Activated naive CD4-positive, alpha-beta T cell treated with anti-CD3 and anti-CD28 coated beads, Interleukin-2, amount 10 ng/mL, durations not matched to agents 7 days and 5 days (primary cell): ENCODE results near the gene CRYBB1.

Experiments
- CTCF ChIA-PET: fragments of 350-600 bp; sonication (Branson Sonifier 250); formaldehyde crosslinking; loops from one replicate; lab custom pipeline; 2021; ENCODE audit warnings: antibody characterized with exemption; lab: Charles Lee
- DNase-seq: peaks from one replicate; pipeline ENCODE4 v3.0.0-alpha.2; 2020
- H3K27ac Mint-ChIP-seq: one replicate; pipeline ENCODE4 v1.8.0; 2021; ENCODE audit warnings: mild to moderate bottlenecking, moderate library complexity, mixed read lengths
- H3K27me3 Mint-ChIP-seq: one replicate; pipeline ENCODE4 v1.8.0; 2021; ENCODE audit warnings: mild to moderate bottlenecking, mixed read lengths
- H3K36me3 Mint-ChIP-seq: one replicate; pipeline ENCODE4 v1.8.0; 2021; ENCODE audit warnings: mixed read lengths
- H3K4me1 Mint-ChIP-seq: one replicate; pipeline ENCODE4 v1.8.0; 2021; ENCODE audit warnings: mixed read lengths
- H3K4me3 Mint-ChIP-seq: one replicate; pipeline ENCODE4 v1.8.0; 2021; ENCODE audit warnings: mild to moderate bottlenecking, moderate library complexity, mixed read lengths
- H3K9me3 Mint-ChIP-seq: one replicate; pipeline ENCODE4 v1.8.0; 2021; ENCODE audit warnings: mixed read lengths

CRYBB1 gene

DNA sequence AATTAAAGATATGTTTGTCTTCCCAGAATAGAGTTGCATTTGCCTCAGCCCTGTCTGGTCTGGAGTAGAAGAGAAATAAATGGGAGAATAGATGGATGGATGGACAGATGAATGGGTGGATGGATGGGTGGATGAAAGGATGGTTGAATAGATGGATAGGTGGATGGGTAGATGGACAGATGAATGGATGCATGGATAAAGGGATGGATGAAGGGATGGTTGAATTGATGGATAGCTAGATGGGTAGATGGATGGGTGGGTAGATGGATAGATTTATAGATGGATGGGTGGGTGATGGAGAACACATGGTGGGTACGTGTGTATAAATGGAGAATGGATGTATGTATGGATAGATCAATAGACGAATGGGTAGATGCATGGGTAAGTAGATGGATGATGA lies 8.5 kb downstream of the CRYBB1 start:
- DNase-seq: no peak
- no peak overlapping the region for H3K4me3 Mint-ChIP-seq
- no peaks in the 10 kb centered on the region for H3K9me3 Mint-ChIP-seq
- H3K27ac Mint-ChIP-seq: no peak overlapping the region
- H3K4me1 Mint-ChIP-seq: peaks cover 20% of the 10 kb centered on the region
- H3K27me3 Mint-ChIP-seq: peaks cover 49% of the 10 kb centered on the region
- H3K36me3 Mint-ChIP-seq: no peaks in the 10 kb centered on the region
- CTCF ChIA-PET: no interaction called here

GRCh38 chr22:26608129-26608528 lies 9.7 kb downstream of the CRYBB1 start:
- CTCF ChIA-PET: no interaction called here
- no peaks in the 10 kb centered on the region for H3K9me3 Mint-ChIP-seq
- peaks cover 41% of the 10 kb centered on the region for H3K27me3 Mint-ChIP-seq
- peaks cover 20% of the 10 kb centered on the region for H3K4me1 Mint-ChIP-seq
- DNase-seq: no peak
- no peak overlapping the region for H3K4me3 Mint-ChIP-seq
- H3K36me3 Mint-ChIP-seq: no peaks in the 10 kb centered on the region
- H3K27ac Mint-ChIP-seq: no peak overlapping the region

DNA sequence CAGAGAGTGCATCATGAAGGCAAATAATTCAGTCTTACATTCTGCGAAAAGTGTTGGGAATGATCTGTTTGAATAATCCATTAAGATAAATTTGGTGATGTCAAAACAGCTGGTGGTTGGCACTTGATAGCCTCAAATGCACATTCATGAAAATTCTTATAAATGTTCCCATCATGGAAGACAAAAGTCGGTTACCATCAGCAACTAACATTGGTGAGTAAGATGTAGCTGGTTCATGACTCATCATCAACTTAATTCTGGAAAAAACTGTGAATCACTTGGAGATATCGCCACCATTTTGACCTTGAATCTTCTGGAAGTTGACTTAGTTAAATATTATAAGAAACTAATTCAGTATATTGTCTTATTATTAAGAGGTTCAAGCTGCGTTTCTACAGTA lies 11.2 kb downstream of the CRYBB1 start:
- Mint-ChIP-seq H3K27me3 (peaks cover 32% of the 10 kb centered on the region), H3K9me3 (no peaks in the 10 kb centered on the region), H3K36me3 (no peaks in the 10 kb centered on the region), H3K27ac (no peak overlapping the region), H3K4me3 (no peak overlapping the region), H3K4me1 (peaks cover 20% of the 10 kb centered on the region)
- no peak for DNase-seq
- CTCF ChIA-PET: no interaction called here

DNA sequence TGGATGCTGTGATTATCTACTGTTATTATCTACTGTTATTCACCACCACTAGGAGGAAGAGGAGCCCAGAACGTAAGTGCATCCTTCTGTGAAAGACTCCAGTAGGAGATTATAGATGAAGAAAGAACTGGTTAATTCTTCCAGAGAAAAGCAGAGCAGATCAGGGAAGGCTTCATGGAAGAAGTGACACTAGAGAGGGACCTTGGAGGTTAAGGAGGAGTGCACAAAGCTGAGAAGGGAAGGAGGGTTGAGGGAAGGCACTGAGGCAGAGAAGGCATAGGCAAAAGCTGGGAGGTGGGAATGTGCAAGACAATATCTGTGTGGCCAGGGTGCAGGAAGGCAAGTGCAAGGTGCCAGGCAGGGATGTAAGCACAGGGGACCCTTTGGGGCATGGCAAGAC lies 13.5 kb downstream of the CRYBB1 start:
- no peak overlapping the region for H3K4me3 Mint-ChIP-seq
- CTCF ChIA-PET: interaction anchor here (1.0 kb wide), 1 partner anchor 101 kb away, joined by 3 read pairs; no protein-coding TSS in a partner anchor
- H3K4me1 Mint-ChIP-seq: peaks cover 3% of the 10 kb centered on the region
- no peaks in the 10 kb centered on the region for H3K9me3 Mint-ChIP-seq
- no peak overlapping the region for H3K27ac Mint-ChIP-seq
- no peak for DNase-seq
- H3K36me3 Mint-ChIP-seq: no peaks in the 10 kb centered on the region
- H3K27me3 Mint-ChIP-seq: peaks cover 39% of the 10 kb centered on the region

DNA sequence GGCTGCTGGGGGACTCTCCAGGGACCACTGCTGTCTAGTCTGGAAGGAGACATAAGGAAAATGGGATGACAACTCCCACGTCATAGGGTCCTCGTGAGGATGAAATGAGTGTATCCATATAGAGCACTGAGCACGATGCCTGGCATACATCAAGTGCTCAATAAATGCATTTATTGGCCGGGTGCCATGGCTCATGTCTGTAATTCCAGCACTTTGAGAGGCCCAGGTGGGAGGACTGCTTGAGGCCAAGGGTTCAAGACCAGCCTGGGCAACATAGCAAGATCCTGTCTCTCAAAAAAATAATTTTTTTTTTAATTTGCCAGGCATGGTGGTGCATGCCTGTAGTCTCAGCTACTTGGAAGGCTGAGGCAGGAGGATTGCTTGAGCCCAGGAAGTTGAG lies 15.7 kb downstream of the CRYBB1 start:
- Mint-ChIP-seq H3K4me1 (peaks cover 8% of the 10 kb centered on the region), H3K36me3 (no peaks in the 10 kb centered on the region), H3K4me3 (no peak overlapping the region), H3K27ac (no peak overlapping the region), H3K27me3 (peaks cover 45% of the 10 kb centered on the region), H3K9me3 (no peaks in the 10 kb centered on the region)
- CTCF ChIA-PET: no interaction called here
- DNase-seq: no peak

DNA sequence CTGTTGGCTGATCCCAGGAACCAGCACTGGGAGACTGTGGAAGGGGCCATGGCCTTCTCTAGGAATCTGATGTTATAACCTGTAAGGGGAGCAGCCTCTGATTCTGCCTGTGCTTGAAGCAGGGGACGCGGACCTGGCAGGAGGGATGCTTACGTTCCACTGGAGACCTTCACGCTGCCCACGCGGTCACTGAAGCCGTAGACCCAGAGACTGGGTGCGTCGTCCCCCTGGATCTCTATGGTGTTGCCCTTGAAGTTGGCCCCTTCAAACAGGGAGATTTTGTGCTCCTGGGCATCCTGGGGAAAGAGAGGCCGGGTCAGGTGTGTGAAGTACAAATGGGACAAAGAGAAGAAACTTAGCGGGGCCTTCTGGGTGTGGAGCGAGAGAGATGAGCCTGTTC lies 16.1 kb downstream of the CRYBB1 start:
- CTCF ChIA-PET: no interaction called here
- Mint-ChIP-seq H3K36me3 (no peaks in the 10 kb centered on the region), H3K9me3 (no peaks in the 10 kb centered on the region), H3K4me3 (no peak overlapping the region), H3K27ac (no peak overlapping the region), H3K4me1 (peaks cover 12% of the 10 kb centered on the region), H3K27me3 (peaks cover 48% of the 10 kb centered on the region)
- no peak for DNase-seq

GRCh38 chr22:26599505-26599904 lies 18.3 kb downstream of the CRYBB1 start:
- Mint-ChIP-seq H3K4me3 (no peak overlapping the region), H3K9me3 (no peaks in the 10 kb centered on the region), H3K27ac (no peak overlapping the region), H3K27me3 (peaks cover 50% of the 10 kb centered on the region), H3K4me1 (peaks cover 18% of the 10 kb centered on the region), H3K36me3 (no peaks in the 10 kb centered on the region)
- CTCF ChIA-PET: no interaction called here
- DNase-seq: no peak

GRCh38 chr22:26597480-26597879 lies 20.3 kb downstream of the CRYBB1 start:
- H3K27me3 Mint-ChIP-seq: peaks cover 50% of the 10 kb centered on the region
- no peak overlapping the region for H3K27ac Mint-ChIP-seq
- H3K4me3 Mint-ChIP-seq: no peak overlapping the region
- H3K9me3 Mint-ChIP-seq: no peaks in the 10 kb centered on the region
- no peak for DNase-seq
- no peaks in the 10 kb centered on the region for H3K36me3 Mint-ChIP-seq
- CTCF ChIA-PET: no interaction called here
- H3K4me1 Mint-ChIP-seq: peaks cover 37% of the 10 kb centered on the region

DNA sequence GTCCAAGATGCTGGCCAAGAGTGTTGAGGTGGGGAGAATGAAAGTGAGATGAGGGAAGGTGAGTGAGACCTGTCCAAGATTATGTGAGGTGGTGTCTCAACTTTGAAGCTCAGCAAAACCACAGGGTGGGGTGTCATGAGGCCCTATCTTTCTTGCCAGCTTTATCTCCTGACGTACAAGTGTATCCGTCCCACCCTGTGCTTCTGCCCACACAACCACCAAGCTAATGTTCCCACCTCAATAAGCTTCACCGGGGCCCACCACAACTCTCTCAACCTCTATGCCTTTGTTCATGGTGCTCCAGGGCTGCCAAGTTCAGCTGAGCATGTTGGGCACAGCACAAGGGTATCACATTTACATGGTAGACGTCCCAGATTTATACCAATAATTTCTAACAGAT lies 20.8 kb downstream of the CRYBB1 start:
- CTCF ChIA-PET: no interaction called here
- no peaks in the 10 kb centered on the region for H3K36me3 Mint-ChIP-seq
- no peak overlapping the region for H3K27ac Mint-ChIP-seq
- H3K4me1 Mint-ChIP-seq: peaks cover 42% of the 10 kb centered on the region
- H3K4me3 Mint-ChIP-seq: no peak overlapping the region
- peaks cover 50% of the 10 kb centered on the region for H3K27me3 Mint-ChIP-seq
- H3K9me3 Mint-ChIP-seq: no peaks in the 10 kb centered on the region
- no peak for DNase-seq

DNA sequence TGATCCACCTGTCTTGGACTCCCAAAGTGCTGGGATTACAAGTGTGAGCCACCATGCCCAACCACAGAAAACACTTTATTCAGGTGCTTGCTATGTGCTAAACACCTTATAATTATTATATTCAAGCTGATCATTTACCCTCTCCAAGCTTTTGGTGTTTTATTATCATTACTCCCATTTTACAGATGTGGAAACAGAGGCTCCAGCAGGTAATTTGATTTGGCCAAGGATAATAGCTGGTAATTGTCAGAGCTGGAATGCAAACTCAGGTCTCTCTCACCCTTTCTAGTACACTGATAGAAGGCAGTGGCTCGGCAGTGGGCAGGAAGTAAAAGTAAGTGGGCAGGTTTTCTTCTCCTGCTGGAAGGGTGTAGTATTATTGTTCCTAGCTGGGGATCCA lies 24.1 kb downstream of the CRYBB1 start:
- CTCF ChIA-PET: interaction anchor here (1.2 kb wide), 1 partner anchor 11 kb away, joined by 4 read pairs; no protein-coding TSS in a partner anchor
- H3K4me1 Mint-ChIP-seq: peaks cover 60% of the 10 kb centered on the region
- no peaks in the 10 kb centered on the region for H3K9me3 Mint-ChIP-seq
- H3K27me3 Mint-ChIP-seq: peaks cover 25% of the 10 kb centered on the region
- H3K4me3 Mint-ChIP-seq: no peak overlapping the region
- peaks cover 1% of the 10 kb centered on the region for H3K36me3 Mint-ChIP-seq
- no peak for DNase-seq
- H3K27ac Mint-ChIP-seq: peak overlapping the region; percentile 34

GRCh38 chr22:26592421-26592891 lies 25.4 kb downstream of the CRYBB1 start:
- no peaks in the 10 kb centered on the region for H3K9me3 Mint-ChIP-seq
- peaks cover 12% of the 10 kb centered on the region for H3K27me3 Mint-ChIP-seq
- H3K4me3 Mint-ChIP-seq: peak overlapping the region; percentile 6
- peak; percentile 77 for DNase-seq
- peaks cover 70% of the 10 kb centered on the region for H3K4me1 Mint-ChIP-seq
- CTCF ChIA-PET: interaction anchor here (0.6 kb wide), 1 partner anchor 42 kb away, joined by 3 read pairs; no protein-coding TSS in a partner anchor
- H3K36me3 Mint-ChIP-seq: peaks cover 8% of the 10 kb centered on the region
- H3K27ac Mint-ChIP-seq: peak overlapping the region; percentile 76

DNA sequence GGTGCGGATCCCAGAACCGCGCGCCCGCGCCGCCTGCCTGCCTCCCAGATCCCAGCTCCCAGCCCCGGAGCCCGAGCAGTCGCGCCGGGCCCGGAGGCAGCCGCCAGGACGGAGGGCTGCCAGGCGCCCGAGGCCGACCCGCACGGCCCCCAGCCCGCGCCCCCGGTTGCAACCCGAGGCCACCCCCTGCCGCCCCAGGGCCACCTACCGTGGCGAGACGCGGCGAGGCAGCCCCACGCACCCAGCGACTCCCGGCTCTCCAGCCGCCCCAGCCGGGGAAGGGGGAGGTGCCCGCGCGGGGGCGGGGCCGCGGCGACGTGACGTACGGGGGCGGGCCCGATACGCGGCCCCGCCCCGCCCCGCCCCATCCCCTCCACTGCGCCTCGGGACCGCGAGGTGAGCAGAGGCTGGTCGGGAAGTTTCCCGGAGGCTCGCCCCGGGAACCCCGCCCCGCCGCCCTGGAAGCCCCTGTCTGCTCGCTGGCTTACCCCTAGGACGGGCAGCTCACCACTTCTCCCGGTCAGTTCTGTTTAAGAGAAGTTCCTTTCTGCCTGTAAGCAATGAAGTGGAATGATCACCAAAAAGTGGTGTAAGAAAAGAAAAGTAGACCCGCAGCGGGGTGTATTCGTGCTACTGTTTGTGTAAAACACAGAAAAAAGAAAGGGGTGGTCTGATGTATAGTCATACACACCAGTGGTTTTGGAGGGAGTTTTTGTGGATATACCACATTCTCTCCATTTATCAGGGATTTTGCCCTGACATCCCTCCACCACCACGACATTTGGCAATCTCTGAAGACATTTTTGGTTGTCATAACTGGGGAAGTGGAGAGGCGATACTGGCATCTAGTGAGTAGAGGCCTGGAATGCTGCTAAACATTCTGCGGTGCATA lies 27.7 kb downstream of the CRYBB1 start, which contains the start of gene TPST2:
Gene TPST2, minus strand, starts transcription at position 288 of the 892 bp plus-strand sequence. CDS start 48,502 bp downstream, outside the sequence.
- no peaks in the 10 kb centered on the region for H3K9me3 Mint-ChIP-seq
- H3K27ac Mint-ChIP-seq: peak within 1 kb of the TSS; percentile 92
- H3K36me3 Mint-ChIP-seq: peaks cover 11% of the 10 kb centered on the region
- peak within 1 kb of the TSS; percentile 92 for H3K4me3 Mint-ChIP-seq
- CTCF ChIA-PET: interaction anchor here (0.8 kb wide), 1 partner anchor 36 kb away, joined by 4 read pairs; no protein-coding TSS in a partner anchor
- peaks cover 3% of the 10 kb centered on the region for H3K27me3 Mint-ChIP-seq
- peak; percentile 80 for DNase-seq
- H3K4me1 Mint-ChIP-seq: peaks cover 83% of the 10 kb centered on the region

DNA sequence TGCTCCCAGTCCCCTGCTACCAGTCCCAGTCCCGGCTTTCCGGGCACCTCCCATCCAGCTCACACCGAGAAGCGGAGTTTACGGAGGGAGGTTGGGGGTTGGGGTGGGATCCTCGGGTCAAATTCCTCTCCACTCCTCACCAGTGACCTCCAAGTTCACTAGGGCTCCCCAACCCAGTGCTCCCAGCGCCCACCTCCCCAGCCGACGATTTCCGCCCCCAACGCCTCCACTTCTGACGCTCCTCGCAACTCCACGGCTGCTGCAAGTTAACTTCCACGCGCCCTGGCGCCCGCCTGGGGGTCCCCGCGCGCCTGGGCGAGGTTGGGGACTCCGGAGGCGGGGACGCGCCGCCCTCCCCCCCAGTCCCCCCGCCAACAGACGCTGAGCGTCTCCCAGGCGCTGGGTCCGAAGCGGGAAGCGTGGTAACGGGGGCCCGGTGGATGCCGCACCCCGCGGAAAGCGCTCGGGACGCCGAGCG lies 28.4 kb downstream of the CRYBB1 start:
- H3K36me3 Mint-ChIP-seq: peaks cover 14% of the 10 kb centered on the region
- peak overlapping the region; percentile 84 for H3K4me3 Mint-ChIP-seq
- CTCF ChIA-PET: no interaction called here
- H3K4me1 Mint-ChIP-seq: peaks cover 87% of the 10 kb centered on the region
- peak; percentile 59 for DNase-seq
- peaks cover 3% of the 10 kb centered on the region for H3K27me3 Mint-ChIP-seq
- H3K27ac Mint-ChIP-seq: peak overlapping the region; percentile 72
- no peaks in the 10 kb centered on the region for H3K9me3 Mint-ChIP-seq

DNA sequence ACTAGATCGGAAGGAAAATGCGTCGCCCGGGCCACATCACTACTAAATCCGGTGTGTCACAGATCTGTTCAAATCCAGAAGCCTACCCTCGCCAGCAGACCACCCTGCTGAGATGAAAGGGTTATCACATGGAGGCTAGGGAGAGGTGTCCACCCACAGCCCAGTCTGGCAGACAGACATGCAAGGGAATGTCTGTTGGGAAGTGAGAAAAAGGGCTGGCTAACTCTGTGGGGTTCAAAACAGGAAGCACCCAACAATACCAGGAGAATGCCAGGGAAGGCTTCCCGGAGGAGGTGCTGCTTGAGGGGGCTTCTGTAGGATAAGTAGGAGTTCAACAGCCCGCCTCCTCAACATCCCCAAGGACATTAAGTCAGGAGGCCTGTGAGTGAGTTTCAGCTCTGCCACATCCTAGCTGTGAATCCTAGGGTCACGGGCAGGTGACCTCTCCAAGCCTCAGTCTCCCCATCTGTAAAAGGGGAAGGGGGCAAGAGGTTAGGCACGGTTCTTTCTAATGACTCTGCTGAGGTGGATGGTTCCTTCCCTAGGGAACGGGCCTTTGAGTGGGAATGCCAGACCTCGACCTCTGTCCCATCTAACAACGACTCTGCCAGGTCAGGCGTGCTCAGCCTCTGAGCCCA lies 29.0 kb downstream of the CRYBB1 start:
- H3K27me3 Mint-ChIP-seq: peaks cover 3% of the 10 kb centered on the region
- peak overlapping the region; percentile 84 for H3K4me3 Mint-ChIP-seq
- no peak for DNase-seq
- CTCF ChIA-PET: no interaction called here
- peaks cover 87% of the 10 kb centered on the region for H3K4me1 Mint-ChIP-seq
- H3K36me3 Mint-ChIP-seq: peaks cover 20% of the 10 kb centered on the region
- peak overlapping the region; percentile 72 for H3K27ac Mint-ChIP-seq
- H3K9me3 Mint-ChIP-seq: no peaks in the 10 kb centered on the region
